ENCODE data around the gene FOXJ1.

DNA sequence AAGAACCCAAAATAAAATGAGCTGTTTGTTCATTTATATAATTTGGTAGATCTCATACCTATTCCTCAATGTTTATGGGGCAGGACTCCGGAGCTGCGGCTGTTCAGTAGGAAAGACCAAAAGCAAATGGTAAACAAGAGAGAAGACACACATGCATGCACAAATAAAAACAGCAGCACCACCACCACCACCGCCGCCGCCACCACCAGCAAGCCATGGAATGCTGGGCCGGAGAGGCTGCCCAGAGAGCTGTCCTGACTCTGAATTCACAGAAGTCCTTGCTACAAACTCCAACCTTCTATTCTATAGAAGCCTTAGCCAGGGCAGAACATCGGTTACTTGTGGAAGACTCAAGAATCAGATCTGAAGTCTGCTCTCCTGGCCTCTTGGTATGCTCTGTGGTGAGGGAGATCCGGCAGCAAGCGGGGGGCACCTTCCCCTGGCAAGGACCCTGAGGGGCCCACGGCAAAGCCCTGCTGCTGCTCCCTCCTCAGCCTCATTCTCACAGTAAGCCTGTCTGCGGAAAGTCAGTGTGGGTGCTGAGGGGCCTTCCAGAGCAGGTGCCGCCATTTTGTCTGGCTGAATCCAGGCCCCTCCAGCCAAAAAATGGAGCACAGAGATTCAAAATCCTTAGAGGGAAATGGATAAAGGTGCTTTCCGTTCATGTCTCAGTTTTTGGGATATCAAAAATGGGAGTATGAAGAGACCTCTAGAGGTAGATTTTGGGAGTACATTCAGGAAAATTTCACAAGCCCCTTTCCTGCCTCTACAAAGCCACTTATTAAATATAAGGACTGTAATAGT is 6.4 kb upstream of the FOXJ1 start:
- TF ChIP-seq RAD21 (IDR thresholded peaks at IDR 0.05; ENCODE audit: low read length), result peak; percentile 44
- TF ChIP-seq, protein P1, sequence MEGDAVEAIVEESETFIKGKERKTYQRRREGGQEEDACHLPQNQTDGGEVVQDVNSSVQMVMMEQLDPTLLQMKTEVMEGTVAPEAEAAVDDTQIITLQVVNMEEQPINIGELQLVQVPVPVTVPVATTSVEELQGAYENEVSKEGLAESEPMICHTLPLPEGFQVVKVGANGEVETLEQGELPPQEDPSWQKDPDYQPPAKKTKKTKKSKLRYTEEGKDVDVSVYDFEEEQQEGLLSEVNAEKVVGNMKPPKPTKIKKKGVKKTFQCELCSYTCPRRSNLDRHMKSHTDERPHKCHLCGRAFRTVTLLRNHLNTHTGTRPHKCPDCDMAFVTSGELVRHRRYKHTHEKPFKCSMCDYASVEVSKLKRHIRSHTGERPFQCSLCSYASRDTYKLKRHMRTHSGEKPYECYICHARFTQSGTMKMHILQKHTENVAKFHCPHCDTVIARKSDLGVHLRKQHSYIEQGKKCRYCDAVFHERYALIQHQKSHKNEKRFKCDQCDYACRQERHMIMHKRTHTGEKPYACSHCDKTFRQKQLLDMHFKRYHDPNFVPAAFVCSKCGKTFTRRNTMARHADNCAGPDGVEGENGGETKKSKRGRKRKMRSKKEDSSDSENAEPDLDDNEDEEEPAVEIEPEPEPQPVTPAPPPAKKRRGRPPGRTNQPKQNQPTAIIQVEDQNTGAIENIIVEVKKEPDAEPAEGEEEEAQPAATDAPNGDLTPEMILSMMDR (conservative IDR thresholded peaks at IDR 0.05; ENCODE audit: low read depth, low read length), result peak; percentile 55
- TF ChIP-seq SMC3 (IDR thresholded peaks at IDR 0.05; ENCODE audit: low read depth, low read length), result peak; percentile 31
- TF ChIP-seq, protein P2, sequence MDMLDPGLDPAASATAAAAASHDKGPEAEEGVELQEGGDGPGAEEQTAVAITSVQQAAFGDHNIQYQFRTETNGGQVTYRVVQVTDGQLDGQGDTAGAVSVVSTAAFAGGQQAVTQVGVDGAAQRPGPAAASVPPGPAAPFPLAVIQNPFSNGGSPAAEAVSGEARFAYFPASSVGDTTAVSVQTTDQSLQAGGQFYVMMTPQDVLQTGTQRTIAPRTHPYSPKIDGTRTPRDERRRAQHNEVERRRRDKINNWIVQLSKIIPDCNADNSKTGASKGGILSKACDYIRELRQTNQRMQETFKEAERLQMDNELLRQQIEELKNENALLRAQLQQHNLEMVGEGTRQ (IDR thresholded peaks at IDR 0.05; ENCODE audit: low read depth, low read length), result no peak
- no peak for TF ChIP-seq BHLHE40 (IDR thresholded peaks at IDR 0.05; ENCODE audit: low read depth, low read length)
- no peak for TF ChIP-seq FOS (IDR thresholded peaks at IDR 0.05; ENCODE audit: low read depth, low read length)
- no peak for TF ChIP-seq POLR2A (IDR thresholded peaks at IDR 0.05; ENCODE audit: low read depth, low read length)
- TF ChIP-seq NFE2L2 (IDR thresholded peaks at IDR 0.05; ENCODE audit: low read depth, low read length), result no peak

Measured in IMR-90 (cell line).